ENCODE data around the gene YLPM1.

Gene YLPM1

DNA sequence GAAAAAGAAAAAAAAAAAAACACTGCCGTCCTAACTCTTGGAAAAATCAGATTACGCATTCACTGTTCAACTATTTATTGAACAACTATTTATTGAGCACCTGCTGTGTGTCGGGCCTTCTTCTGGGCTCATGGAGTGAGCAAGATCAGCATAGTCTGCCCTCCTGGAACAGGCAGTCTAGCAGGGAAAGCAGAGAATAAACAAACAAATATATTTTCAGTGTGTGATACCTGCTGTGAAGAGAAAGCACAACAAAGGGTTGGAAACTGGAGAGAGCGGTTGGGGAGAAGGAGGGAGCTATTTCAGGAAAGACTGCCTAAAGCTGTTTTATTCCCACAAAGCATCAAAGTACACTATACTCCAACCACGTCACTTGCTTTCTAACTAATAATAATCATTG lies 102.0 kb downstream of the YLPM1 start:
- TF ChIP-seq ZNF384 (IDR thresholded peaks at IDR 0.05) (no peak), L3MBTL2 (conservative IDR thresholded peaks at IDR 0.05) (no peak), FOXM1 (IDR thresholded peaks at IDR 0.05; ENCODE audit: borderline replicate concordance) (no peak), TARDBP (IDR thresholded peaks at IDR 0.05) (no peak), FOXK2 (IDR thresholded peaks at IDR 0.05) (no peak), ELF4 (IDR thresholded peaks at IDR 0.05) (no peak), ARNT (IDR thresholded peaks at IDR 0.05) (no peak), HDGF (IDR thresholded peaks at IDR 0.05; ENCODE audit: borderline replicate concordance) (no peak), BHLHE40 (IDR thresholded peaks at IDR 0.05; ENCODE audit: borderline replicate concordance) (no peak), SP1 (IDR thresholded peaks at IDR 0.05) (no peak), SUZ12 (IDR thresholded peaks at IDR 0.05) (no peak), CTBP1 (IDR thresholded peaks at IDR 0.05; ENCODE audit: borderline replicate concordance) (no peak), FOXA1 (IDR thresholded peaks at IDR 0.05) (no peak)
- TF ChIP-seq, protein P1, sequence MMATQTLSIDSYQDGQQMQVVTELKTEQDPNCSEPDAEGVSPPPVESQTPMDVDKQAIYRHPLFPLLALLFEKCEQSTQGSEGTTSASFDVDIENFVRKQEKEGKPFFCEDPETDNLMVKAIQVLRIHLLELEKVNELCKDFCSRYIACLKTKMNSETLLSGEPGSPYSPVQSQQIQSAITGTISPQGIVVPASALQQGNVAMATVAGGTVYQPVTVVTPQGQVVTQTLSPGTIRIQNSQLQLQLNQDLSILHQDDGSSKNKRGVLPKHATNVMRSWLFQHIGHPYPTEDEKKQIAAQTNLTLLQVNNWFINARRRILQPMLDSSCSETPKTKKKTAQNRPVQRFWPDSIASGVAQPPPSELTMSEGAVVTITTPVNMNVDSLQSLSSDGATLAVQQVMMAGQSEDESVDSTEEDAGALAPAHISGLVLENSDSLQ (IDR thresholded peaks at IDR 0.05) = no peak
- no peak for DNase-seq (ENCODE audit: extremely low spot score)
- POLR2A ChIA-PET = interaction anchor here (5.6 kb wide), 1 partner anchor 17 kb away, joined by 35 read pairs; the partner anchor contains the start of gene DLST
- CTCF ChIA-PET = interaction anchor here (0.7 to 6.0 kb wide), 2 partner anchors 40 to 330 kb away, joined by 3 to 61 read pairs; no protein-coding TSS in a partner anchor

- no peak for TF ChIP-seq ELF4 (IDR thresholded peaks at IDR 0.05)
- TF ChIP-seq TARDBP (IDR thresholded peaks at IDR 0.05) = no peak
- TF ChIP-seq FOXK2 (IDR thresholded peaks at IDR 0.05) = no peak
- no peak for TF ChIP-seq SUZ12 (IDR thresholded peaks at IDR 0.05)
- TF ChIP-seq ARNT (IDR thresholded peaks at IDR 0.05) = no peak
- no peak for TF ChIP-seq ZNF384 (IDR thresholded peaks at IDR 0.05)
- no peak for TF ChIP-seq LEF1 (IDR thresholded peaks at IDR 0.05; ENCODE audit: borderline replicate concordance)
- no peak for TF ChIP-seq HDGF (IDR thresholded peaks at IDR 0.05; ENCODE audit: borderline replicate concordance)
- TF ChIP-seq NFRKB (IDR thresholded peaks at IDR 0.05) = no peak
- TF ChIP-seq BHLHE40 (IDR thresholded peaks at IDR 0.05; ENCODE audit: borderline replicate concordance) = no peak
- TF ChIP-seq SP1 (IDR thresholded peaks at IDR 0.05) = no peak
- TF ChIP-seq FOXM1 (IDR thresholded peaks at IDR 0.05; ENCODE audit: borderline replicate concordance) = no peak
- no peak for TF ChIP-seq FOXA1 (IDR thresholded peaks at IDR 0.05)
- TF ChIP-seq, protein P1 (IDR thresholded peaks at IDR 0.05) = no peak
- TF ChIP-seq L3MBTL2 (conservative IDR thresholded peaks at IDR 0.05) = no peak
- no peak for TF ChIP-seq CTBP1 (IDR thresholded peaks at IDR 0.05; ENCODE audit: borderline replicate concordance)
- ChIA-PET POLR2A (interaction anchor here (1.4 to 1.9 kb wide), 2 partner anchors 14 to 16 kb away, joined by 4 to 5 read pairs; partner anchors contain the start of gene DLST), CTCF (interaction anchor here (1.8 kb wide), 1 partner anchor 12 kb away, joined by 8 read pairs; no protein-coding TSS in a partner anchor)
- no peak for DNase-seq (ENCODE audit: extremely low spot score)
Observed at GRCh38 chr14:74866708-74867389, 103.7 kb downstream of the YLPM1 start.

DNA sequence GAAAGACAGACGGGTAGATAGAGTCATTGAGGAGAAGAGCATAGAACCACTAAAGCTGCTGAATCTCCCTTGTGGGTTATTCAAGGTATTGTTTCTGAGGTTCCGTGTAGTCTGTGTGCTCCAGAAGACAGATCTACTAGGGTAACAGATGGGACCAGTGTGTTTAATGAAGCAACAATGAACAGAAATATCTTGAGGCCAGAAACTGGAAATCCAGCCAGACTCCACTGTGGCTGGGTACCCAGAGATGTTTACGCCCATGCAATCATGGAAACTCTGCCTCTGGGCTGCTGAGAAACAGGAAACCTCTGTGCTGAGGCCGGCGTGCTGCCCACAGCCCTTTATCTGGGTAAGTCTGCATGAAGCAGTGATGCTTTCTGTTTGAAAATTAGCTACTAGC lies 104.6 kb downstream of the YLPM1 start:
- TF ChIP-seq, protein P1 (IDR thresholded peaks at IDR 0.05) = no peak
- no peak for TF ChIP-seq LEF1 (IDR thresholded peaks at IDR 0.05; ENCODE audit: borderline replicate concordance)
- no peak for TF ChIP-seq CTBP1 (IDR thresholded peaks at IDR 0.05; ENCODE audit: borderline replicate concordance)
- no peak for TF ChIP-seq ELF4 (IDR thresholded peaks at IDR 0.05)
- no peak for TF ChIP-seq SUZ12 (IDR thresholded peaks at IDR 0.05)
- no peak for TF ChIP-seq FOXM1 (IDR thresholded peaks at IDR 0.05; ENCODE audit: borderline replicate concordance)
- TF ChIP-seq HDGF (IDR thresholded peaks at IDR 0.05; ENCODE audit: borderline replicate concordance) = no peak
- no peak for TF ChIP-seq NFRKB (IDR thresholded peaks at IDR 0.05)
- ChIA-PET CTCF (interaction anchor here (1.4 to 1.8 kb wide), 2 partner anchors 11 to 37 kb away, joined by 3 to 8 read pairs; no protein-coding TSS in a partner anchor), POLR2A (interaction anchor here (1.4 to 1.9 kb wide), 2 partner anchors 13 to 15 kb away, joined by 4 to 5 read pairs; partner anchors contain the start of gene DLST)
- DNase-seq (ENCODE audit: extremely low spot score) = no peak

- CTCF ChIA-PET = interaction anchor here (0.6 to 1.8 kb wide), 3 partner anchors 10 to 77 kb away, joined by 3 to 8 read pairs (median 3); no protein-coding TSS in a partner anchor
Observed at GRCh38 chr14:74868739-74869138, 105.6 kb downstream of the YLPM1 start.

More at GRCh38 chr14:74868739-74869138, 105.6 kb downstream of the YLPM1 start:
- TF ChIP-seq FOXM1 (IDR thresholded peaks at IDR 0.05; ENCODE audit: borderline replicate concordance) = no peak
- no peak for TF ChIP-seq FOXK2 (IDR thresholded peaks at IDR 0.05)
- TF ChIP-seq SP1 (IDR thresholded peaks at IDR 0.05) = no peak
- no peak for TF ChIP-seq ZNF384 (IDR thresholded peaks at IDR 0.05)
- no peak for TF ChIP-seq ELF4 (IDR thresholded peaks at IDR 0.05)
- TF ChIP-seq SUZ12 (IDR thresholded peaks at IDR 0.05) = no peak
- TF ChIP-seq TARDBP (IDR thresholded peaks at IDR 0.05) = no peak
- TF ChIP-seq LEF1 (IDR thresholded peaks at IDR 0.05; ENCODE audit: borderline replicate concordance) = no peak
- TF ChIP-seq FOXA1 (IDR thresholded peaks at IDR 0.05) = no peak
- no peak for TF ChIP-seq NFRKB (IDR thresholded peaks at IDR 0.05)
- TF ChIP-seq ARNT (IDR thresholded peaks at IDR 0.05) = no peak
- no peak for TF ChIP-seq L3MBTL2 (conservative IDR thresholded peaks at IDR 0.05)
- TF ChIP-seq HDGF (IDR thresholded peaks at IDR 0.05; ENCODE audit: borderline replicate concordance) = no peak
- TF ChIP-seq, protein P1 (IDR thresholded peaks at IDR 0.05) = no peak
- TF ChIP-seq BHLHE40 (IDR thresholded peaks at IDR 0.05; ENCODE audit: borderline replicate concordance) = no peak
- no peak for TF ChIP-seq CTBP1 (IDR thresholded peaks at IDR 0.05; ENCODE audit: borderline replicate concordance)
- POLR2A ChIA-PET = no interaction called here
- no peak for DNase-seq (ENCODE audit: extremely low spot score)

Data from HEK293T (cell line).